Duodenal mucosa (tissue), 2 donors: ENCODE data around the gene CLIC5.
"Not testable (repeated sequence)": the region's sequence is repeated elsewhere in the genome, so short reads cannot be mapped to it uniquely, and the experiment has no call there.

Experiments used
- H3K27ac ChIP-seq: one replicate; pipeline ENCODE4 v1.7.0; 2013; ENCODE audit warnings: low read depth, low read length
- H3K27me3 ChIP-seq, 2 donors: one replicate each; pipeline ENCODE4 v1.7.0; 2013; ENCODE audit warnings: low read length in 2 of 2, control low read depth in 1 of 2; ENCODE audit not compliant: insufficient read depth in 2 of 2, control insufficient read depth in 1 of 2
- H3K36me3 ChIP-seq, 2 donors: one replicate each; pipeline ENCODE4 v1.7.0; 2013; ENCODE audit warnings: low read length in 2 of 2, control low read depth in 1 of 2; ENCODE audit not compliant: insufficient read depth in 2 of 2, control insufficient read depth in 1 of 2
- H3K4me1 ChIP-seq, 2 donors: one replicate each; pipeline ENCODE4 v1.7.0; 2013; ENCODE audit warnings: low read length in 2 of 2, control low read depth in 1 of 2; ENCODE audit not compliant: insufficient read depth in 2 of 2, control insufficient read depth in 1 of 2
- H3K4me3 ChIP-seq, 2 donors: one replicate each; pipeline ENCODE4 v1.7.0; 2013; ENCODE audit warnings: low read length in 2 of 2, low read depth in 1 of 2
- H3K9ac ChIP-seq, 2 donors: one replicate each; pipeline ENCODE4 v1.7.0; 2013; ENCODE audit warnings: low read length in 2 of 2, low read depth in 1 of 2
- H3K9me3 ChIP-seq, 2 donors: one replicate each; pipeline ENCODE4 v1.7.0; 2013; ENCODE audit warnings: low read length in 2 of 2, control low read depth in 1 of 2; ENCODE audit not compliant: control insufficient read depth in 1 of 2

CLIC5 gene

DNA sequence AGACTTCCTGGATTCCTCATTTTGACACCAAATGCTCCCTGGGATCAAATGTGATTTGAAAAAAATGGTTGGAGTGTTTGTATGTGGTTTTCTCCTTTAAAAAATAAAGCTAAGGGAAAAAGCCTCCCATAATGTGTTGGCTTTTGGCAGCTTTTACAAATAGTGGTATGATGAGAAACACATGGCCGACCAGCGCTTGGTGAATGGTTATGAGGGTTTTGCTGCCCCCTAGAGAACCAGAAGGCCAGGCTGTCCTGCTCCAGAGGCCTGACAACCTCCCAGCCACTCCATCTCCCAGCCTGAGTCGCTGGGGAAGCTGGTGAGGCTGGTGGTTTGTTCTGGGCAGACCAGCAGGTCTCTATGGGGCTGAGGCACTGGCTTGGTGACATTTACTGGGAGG lies 69.3 kb downstream of the CLIC5 start:
- Histone ChIP-seq H3K36me3 (peaks cover 0 to 8% of the 10 kb centered on the region in 2 donors), H3K4me3 (no peak overlapping the region), H3K9me3 (no peaks in the 10 kb centered on the region), H3K9ac (no peak overlapping the region), H3K27ac (no peak overlapping the region), H3K4me1 (peaks cover 0 to 11% of the 10 kb centered on the region in 2 donors), H3K27me3 (no peaks in the 10 kb centered on the region)

DNA sequence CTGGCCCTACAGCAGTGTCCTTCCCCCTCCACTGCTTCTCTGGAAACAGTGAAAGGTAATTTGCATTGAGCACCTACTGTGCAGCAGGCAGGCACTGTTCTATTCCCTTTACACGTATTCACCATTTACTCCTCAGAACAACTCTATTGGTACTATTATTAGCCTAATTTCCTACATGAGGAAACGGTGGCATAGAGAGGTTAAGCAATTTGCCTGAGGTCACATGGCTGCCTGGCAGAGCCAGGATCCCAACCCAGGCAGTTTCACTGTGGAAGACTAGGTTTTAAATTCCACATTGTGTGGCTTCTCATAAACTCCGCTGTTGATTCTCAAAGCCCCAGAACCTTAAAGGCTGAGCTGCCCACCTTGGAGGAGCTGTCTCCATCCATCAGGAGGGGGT lies 72.7 kb downstream of the CLIC5 start:
- H3K4me1 ChIP-seq: no peaks in the 10 kb centered on the region

GRCh38 chr6:45933855-45934254 lies 81.8 kb downstream of the CLIC5 start:
- H3K4me3 ChIP-seq: no peak overlapping the region
- no peaks in the 10 kb centered on the region for H3K9me3 ChIP-seq
- H3K4me1 ChIP-seq: peaks cover 0 to 4% of the 10 kb centered on the region in 2 donors
- H3K9ac ChIP-seq: no peak overlapping the region
- no peaks in the 10 kb centered on the region for H3K36me3 ChIP-seq
- no peak overlapping the region for H3K27ac ChIP-seq
- peaks cover 0 to 3% of the 10 kb centered on the region in 2 donors for H3K27me3 ChIP-seq

More for the DNA sequence above, 72.7 kb downstream of the CLIC5 start:
- Histone ChIP-seq H3K36me3 (peaks cover 0 to 16% of the 10 kb centered on the region in 2 donors), H3K9ac (no peak overlapping the region), H3K27ac (no peak overlapping the region), H3K27me3 (no peaks in the 10 kb centered on the region), H3K9me3 (no peaks in the 10 kb centered on the region), H3K4me3 (no peak overlapping the region)

- Histone ChIP-seq H3K36me3 (no peaks in the 10 kb centered on the region), H3K27ac (no peak overlapping the region), H3K9ac (no peak overlapping the region), H3K4me3 (no peak overlapping the region), H3K27me3 (peaks cover 0 to 3% of the 10 kb centered on the region in 2 donors), H3K4me1 (peaks cover 0 to 4% of the 10 kb centered on the region in 2 donors), H3K9me3 (no peaks in the 10 kb centered on the region)
Measured at GRCh38 chr6:45931232-45931631, 84.4 kb downstream of the CLIC5 start.

DNA sequence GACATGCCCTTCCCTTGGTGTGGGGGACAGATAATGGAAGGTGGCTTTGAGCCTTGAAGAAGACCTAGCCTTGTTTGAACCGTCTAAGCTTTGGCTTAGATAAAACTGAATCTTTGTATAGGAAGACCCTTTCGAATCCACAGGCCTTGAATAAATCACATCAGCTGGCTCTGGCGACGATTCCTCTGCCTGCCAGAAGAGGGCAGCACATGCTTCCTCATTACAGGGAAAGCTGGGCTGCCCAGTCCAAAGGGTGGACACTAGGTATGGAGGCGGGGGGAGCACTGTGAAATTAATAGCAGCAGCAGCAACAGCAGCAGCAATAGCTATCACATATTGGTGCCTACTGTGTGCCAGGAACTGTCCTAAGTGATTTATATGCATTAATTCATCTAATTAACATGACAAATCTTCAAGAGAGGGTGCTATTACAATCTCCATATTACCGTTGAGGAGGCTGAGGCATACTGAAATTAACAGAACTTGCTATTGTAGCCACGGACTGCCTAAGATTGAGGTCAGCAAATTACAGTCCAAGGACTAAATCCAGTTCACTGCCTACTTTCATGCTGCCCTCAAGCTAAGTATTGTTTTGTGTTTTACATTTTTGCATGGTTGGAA lies 85.1 kb downstream of the CLIC5 start:
- Histone ChIP-seq H3K27ac (no peak overlapping the region), H3K9me3 (no peaks in the 10 kb centered on the region), H3K4me1 (peaks cover 0 to 4% of the 10 kb centered on the region in 2 donors), H3K4me3 (no peak overlapping the region), H3K27me3 (peaks cover 0 to 1% of the 10 kb centered on the region in 2 donors), H3K36me3 (no peaks in the 10 kb centered on the region), H3K9ac (no peak overlapping the region)

DNA sequence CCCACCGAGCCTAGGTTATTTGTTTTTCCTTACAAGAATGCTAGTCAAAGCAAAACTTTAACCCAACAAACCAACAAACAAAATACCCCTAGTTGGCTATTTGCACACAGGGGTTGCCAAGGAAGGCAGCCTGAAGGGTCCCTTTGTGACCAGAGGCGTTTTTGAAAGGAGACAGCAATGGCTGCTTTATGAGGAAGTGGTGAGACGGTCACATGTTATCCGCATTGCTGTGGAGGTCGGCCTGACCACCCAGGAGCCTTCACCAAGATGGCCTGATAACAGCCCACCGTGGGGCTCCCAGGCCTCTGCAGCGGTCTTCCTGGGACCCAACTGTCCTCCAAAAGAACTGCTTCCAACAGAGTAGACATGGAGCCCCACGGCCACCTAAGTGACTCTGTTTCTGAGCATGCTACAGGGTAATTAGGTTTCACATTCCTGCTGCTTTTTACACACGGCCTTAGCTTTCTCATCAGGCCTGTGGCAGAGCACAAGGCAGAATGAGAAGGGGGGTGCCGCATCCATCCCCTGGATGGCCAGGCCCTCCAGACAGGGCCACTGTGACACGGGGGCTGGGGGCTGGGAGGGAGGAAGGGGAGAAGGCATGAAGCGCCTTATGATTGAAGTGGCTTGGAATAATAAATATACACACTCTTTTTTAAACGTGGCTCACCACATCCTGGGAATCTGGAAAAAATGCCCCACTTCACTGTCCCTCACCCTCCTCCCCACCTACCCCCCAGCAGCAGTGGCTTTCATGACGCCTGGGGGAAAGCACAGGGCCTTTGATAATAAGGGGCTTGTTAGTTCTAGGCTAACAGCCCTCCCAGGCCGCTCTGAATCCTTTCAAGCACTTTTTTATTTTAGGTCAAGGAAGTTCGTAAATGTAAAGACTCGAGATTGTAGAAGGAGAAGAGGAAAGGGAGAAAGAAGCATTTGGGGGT lies 86.0 kb downstream of the CLIC5 start:
- H3K4me1 ChIP-seq: peaks cover 0 to 4% of the 10 kb centered on the region in 2 donors
- H3K27me3 ChIP-seq: no peaks in the 10 kb centered on the region
- no peak overlapping the region for H3K9ac ChIP-seq
- H3K4me3 ChIP-seq: no peak overlapping the region
- H3K9me3 ChIP-seq: no peaks in the 10 kb centered on the region
- no peak overlapping the region for H3K27ac ChIP-seq
- H3K36me3 ChIP-seq: no peaks in the 10 kb centered on the region

- H3K9ac ChIP-seq: no peak overlapping the region
- H3K36me3 ChIP-seq: no peaks in the 10 kb centered on the region
- no peaks in the 10 kb centered on the region for H3K27me3 ChIP-seq
- H3K4me1 ChIP-seq: peaks cover 0 to 4% of the 10 kb centered on the region in 2 donors
- no peak overlapping the region for H3K27ac ChIP-seq
- no peaks in the 10 kb centered on the region for H3K9me3 ChIP-seq
- no peak overlapping the region for H3K4me3 ChIP-seq
Measured at GRCh38 chr6:45928721-45929305, 86.8 kb downstream of the CLIC5 start.

DNA sequence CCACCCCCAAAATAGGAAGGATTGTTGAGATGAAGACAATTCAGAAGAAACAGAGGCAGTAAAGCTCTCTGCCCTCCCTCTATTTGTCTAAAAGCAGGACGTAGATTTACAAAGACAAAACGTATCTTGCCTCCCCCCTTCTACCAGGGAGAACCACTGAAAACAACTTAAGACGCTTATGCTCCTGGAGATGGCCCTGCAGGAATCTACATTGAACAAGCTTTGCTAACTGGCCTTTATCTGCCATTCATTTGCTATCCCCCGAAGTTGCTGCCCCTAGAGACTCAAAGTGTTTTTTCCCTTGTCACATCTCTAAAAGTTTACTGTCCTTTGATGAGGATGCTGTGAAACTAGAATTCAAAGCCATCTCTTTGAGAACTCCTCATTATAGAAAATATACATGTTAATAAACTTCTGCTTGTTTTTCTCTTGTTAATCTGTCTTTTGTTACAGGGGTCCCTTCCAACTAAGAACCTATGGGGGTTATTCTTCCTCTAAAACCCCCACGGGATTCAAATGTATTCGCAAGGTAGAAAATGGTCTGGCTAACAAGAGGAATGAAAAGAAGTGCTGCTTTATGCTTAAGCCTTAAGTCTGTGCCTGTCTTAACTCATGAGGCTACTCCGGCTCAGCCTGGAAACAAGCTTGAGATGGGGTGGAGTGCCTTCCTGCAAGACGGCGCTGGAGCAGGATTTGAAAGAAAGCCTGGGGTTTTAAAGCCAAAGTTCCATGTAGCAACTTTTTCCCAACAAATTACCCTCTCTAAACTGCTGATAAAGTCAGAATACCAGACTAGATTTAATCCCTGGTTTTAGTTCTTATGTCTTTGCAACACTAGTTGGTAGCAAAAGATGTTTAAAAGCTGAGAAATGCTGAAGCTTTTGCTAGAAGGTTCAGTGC lies 88.0 kb downstream of the CLIC5 start:
- Histone ChIP-seq H3K4me1 (peaks cover 0 to 4% of the 10 kb centered on the region in 2 donors), H3K27ac (no peak overlapping the region), H3K9ac (no peak overlapping the region), H3K4me3 (no peak overlapping the region), H3K9me3 (no peaks in the 10 kb centered on the region), H3K27me3 (no peaks in the 10 kb centered on the region), H3K36me3 (no peaks in the 10 kb centered on the region)

- not testable (repeated sequence) for H3K4me3 ChIP-seq, H3K36me3 ChIP-seq, H3K27ac ChIP-seq, H3K27me3 ChIP-seq, H3K9me3 ChIP-seq, H3K4me1 ChIP-seq, H3K9ac ChIP-seq
Measured at GRCh38 chr6:45926423-45926822, 89.2 kb downstream of the CLIC5 start.
